AG09319 (cell line): ENCODE results near the gene KCNG4.

Source experiments
- DNase-seq: peaks from one replicate; pipeline ENCODE4 v3.0.0-alpha.2; 2010; ENCODE audit warnings: low read depth; ENCODE audit errors: extremely low read depth
- CTCF ChIP-seq: IDR thresholded peaks from 2 replicates; pipeline ENCODE4 v1.5.1; 2011; ENCODE audit warnings: low read depth, mild to moderate bottlenecking, inconsistent platforms, low read length, moderate library complexity

The KCNG4 gene

GRCh38 chr16:84254062-84254461 is 14.2 kb upstream of the KCNG4 start:
- TF ChIP-seq CTCF = no peak
- DNase-seq = no peak

GRCh38 chr16:84253173-84253572 is 13.4 kb upstream of the KCNG4 start:
- DNase-seq = no peak
- TF ChIP-seq CTCF = no peak

GRCh38 chr16:84252184-84252583 is 12.4 kb upstream of the KCNG4 start:
- no peak for DNase-seq
- no peak for TF ChIP-seq CTCF

- DNase-seq = no peak
- TF ChIP-seq CTCF = no peak
Measured at GRCh38 chr16:84247844-84248243, 8.0 kb upstream of the KCNG4 start.

- DNase-seq = no peak
- no peak for TF ChIP-seq CTCF
Measured at GRCh38 chr16:84247331-84247730, 7.5 kb upstream of the KCNG4 start.

- TF ChIP-seq CTCF = no peak
- DNase-seq = no peak
Measured at GRCh38 chr16:84246679-84247077, 6.9 kb upstream of the KCNG4 start.

GRCh38 chr16:84245956-84246678 is 6.3 kb upstream of the KCNG4 start:
- no peak for DNase-seq
- TF ChIP-seq CTCF = no peak
